ENCODE results near the gene JMJD4. TPM values are rescaled to one million over a fixed set of nuclear protein-coding genes. Genes with fewer than 3 reads are reported as not detected.

The JMJD4 gene
- total RNA-seq, 3 donors from 2014 or later, result 11.7 to 27.2 (median 21.0) TPM

DNA sequence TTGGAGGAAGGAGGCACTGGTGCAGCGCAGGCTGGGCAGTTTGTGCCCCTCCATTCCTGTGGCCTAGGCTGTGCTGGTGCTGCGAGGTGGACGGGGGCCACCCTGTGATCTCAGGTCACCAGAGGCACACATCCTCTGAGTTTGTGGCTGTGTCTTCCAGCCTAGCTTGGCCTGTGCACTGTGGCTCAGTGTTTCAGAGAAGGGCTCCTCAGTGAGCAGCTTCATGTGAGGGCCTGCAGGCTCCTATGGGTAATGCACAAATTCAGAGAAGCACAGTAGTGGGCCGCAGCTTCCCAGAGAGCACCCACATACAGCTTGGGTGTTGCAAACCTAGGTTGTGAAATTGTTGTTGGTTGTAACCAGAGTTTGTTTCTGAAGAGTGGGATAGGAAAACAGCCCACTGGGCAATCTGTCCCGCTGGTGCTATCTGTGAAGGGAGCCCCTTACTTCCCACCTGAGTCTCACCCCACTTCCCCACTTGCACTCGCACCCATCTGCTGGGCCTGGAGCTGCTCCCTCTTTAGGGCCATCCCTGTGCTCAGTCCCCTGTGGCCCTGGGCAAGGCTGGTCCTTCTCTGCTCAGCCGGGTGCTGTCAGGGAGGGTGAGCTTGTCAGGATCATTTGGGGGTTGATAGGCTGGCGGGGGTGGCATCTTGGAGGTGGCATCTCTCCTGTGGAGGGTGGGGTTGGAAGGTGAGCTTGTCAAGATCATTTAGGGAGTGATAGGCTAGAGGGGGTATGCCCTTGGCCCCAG lies 30.3 kb upstream of the JMJD4 start:
- no peak for DNase-seq (ENCODE audit: low spot score in 2 of 2)
- Histone ChIP-seq H3K36me3 (no peaks in the 10 kb centered on the region), H3K27me3 (no peaks in the 10 kb centered on the region), H3K4me3 (no peak overlapping the region), H3K27ac (no peak overlapping the region), H3K9me3 (no peaks in the 10 kb centered on the region), H3K4me1 (no peaks in the 10 kb centered on the region)
- no peak for TF ChIP-seq CTCF (IDR thresholded peaks at IDR 0.05)
- intact Hi-C loops (cut with DNase I; ENCODE audit: low total_unique reads), result loop anchor here (10.0 kb wide), 1 partner anchor 179 kb away; the partner anchor contains the start of gene WNT9A

DNA sequence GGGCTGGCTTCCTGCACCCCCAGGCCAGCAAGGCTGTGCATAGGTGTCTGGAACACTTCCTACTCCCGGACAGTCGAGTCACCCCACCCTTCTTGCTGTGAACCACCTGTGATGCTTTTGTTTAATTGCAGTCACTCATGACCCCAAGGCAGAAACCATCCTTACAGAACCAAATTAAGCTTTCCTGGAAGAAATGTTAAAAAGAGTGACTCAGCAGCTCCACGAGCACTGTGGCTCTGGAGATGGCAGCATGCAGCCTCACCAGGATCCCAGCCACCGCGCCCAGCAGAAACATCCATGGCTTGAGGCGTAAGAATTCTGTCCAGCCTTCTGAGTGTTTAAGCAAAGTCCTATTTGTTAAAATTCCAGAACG lies 28.9 kb upstream of the JMJD4 start:
- Histone ChIP-seq H3K4me3 (no peak overlapping the region), H3K27me3 (no peaks in the 10 kb centered on the region), H3K36me3 (peaks cover 3% of the 10 kb centered on the region), H3K4me1 (no peaks in the 10 kb centered on the region), H3K27ac (no peak overlapping the region), H3K9me3 (no peaks in the 10 kb centered on the region)
- no peak for DNase-seq (ENCODE audit: low spot score in 2 of 2)
- no peak for TF ChIP-seq POLR2AphosphoS5 (IDR thresholded peaks at IDR 0.05)
- no peak for TF ChIP-seq POLR2A (IDR thresholded peaks at IDR 0.05)
- TF ChIP-seq CTCF (IDR thresholded peaks at IDR 0.05), result no peak
- intact Hi-C loops (cut with DNase I; ENCODE audit: low total_unique reads), result loop anchor here (10.0 kb wide), 1 partner anchor 181 kb away; the partner anchor contains the start of gene WNT9A

GRCh38 chr1:227763246-227764018 lies 28.3 kb upstream of the JMJD4 start:
- DNase-seq (ENCODE audit: low spot score in 2 of 2), result no peak
- peaks cover 3% of the 10 kb centered on the region for H3K36me3 ChIP-seq
- H3K9me3 ChIP-seq, result no peaks in the 10 kb centered on the region
- no peaks in the 10 kb centered on the region for H3K27me3 ChIP-seq
- TF ChIP-seq POLR2AphosphoS5 (IDR thresholded peaks at IDR 0.05), result no peak
- TF ChIP-seq POLR2A (IDR thresholded peaks at IDR 0.05), result no peak
- TF ChIP-seq CTCF (IDR thresholded peaks at IDR 0.05), result no peak
- no peaks in the 10 kb centered on the region for H3K4me1 ChIP-seq
- no peak overlapping the region for H3K27ac ChIP-seq
- H3K4me3 ChIP-seq, result no peak overlapping the region
- intact Hi-C loops (cut with DNase I; ENCODE audit: low total_unique reads), result loop anchor here (10.0 kb wide), 1 partner anchor 181 kb away; the partner anchor contains the start of gene WNT9A

GRCh38 chr1:227762231-227762911 lies 27.3 kb upstream of the JMJD4 start:
- DNase-seq (ENCODE audit: low spot score in 2 of 2), result peak; percentile 69 to 83
- H3K27me3 ChIP-seq, result no peaks in the 10 kb centered on the region
- no peaks in the 10 kb centered on the region for H3K9me3 ChIP-seq
- peaks cover 3% of the 10 kb centered on the region for H3K36me3 ChIP-seq
- H3K4me3 ChIP-seq, result no peak overlapping the region
- intact Hi-C loops (cut with DNase I; ENCODE audit: low total_unique reads), result loop anchor here (10.0 kb wide), 1 partner anchor 182 kb away; the partner anchor contains the start of gene WNT9A
- H3K4me1 ChIP-seq, result no peaks in the 10 kb centered on the region
- H3K27ac ChIP-seq, result peak overlapping the region in 1 of 2 donors; percentile 38
- TF ChIP-seq POLR2AphosphoS5 (IDR thresholded peaks at IDR 0.05), result peak in 1 of 3 donors; percentile 89
- peak in 2 of 3 donors; percentile 84 to 89 for TF ChIP-seq CTCF (IDR thresholded peaks at IDR 0.05)
- TF ChIP-seq POLR2A (IDR thresholded peaks at IDR 0.05), result no peak
